NCI-H82 treated with DMSO at 0.1 percent for 48 hours (cell line): ENCODE measurements around the gene CCL7.

ENCODE experiments used
- DNase-seq: peaks from one replicate; lab custom pipeline; 2025; ENCODE audit not compliant: unreplicated experiment; lab: John Stamatoyannopoulos, UW

The CCL7 gene

DNA sequence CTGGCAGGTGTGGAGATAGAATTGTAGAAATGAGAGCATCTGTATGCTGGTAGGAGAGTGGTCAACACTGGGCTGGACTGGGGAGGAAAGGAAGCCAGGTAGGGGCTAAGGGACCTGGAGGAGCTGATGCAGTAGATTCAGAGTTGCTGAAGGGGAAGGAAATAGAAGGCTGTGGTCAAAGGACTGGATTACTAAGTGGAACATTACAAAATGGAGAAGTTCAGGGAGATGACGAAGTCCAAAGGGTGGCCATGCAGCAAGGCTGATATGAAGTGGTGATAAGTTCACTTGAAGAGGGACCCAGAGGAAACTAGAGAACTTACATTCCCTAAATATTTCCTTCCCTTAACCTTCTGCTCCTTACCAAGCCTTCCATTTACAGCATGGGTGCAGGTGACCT is 23.6 kb upstream of the CCL7 start:
- DNase-seq: no peak

- DNase-seq: no peak
Observed at GRCh38 chr17:34246881-34247280, 23.1 kb upstream of the CCL7 start.

DNA sequence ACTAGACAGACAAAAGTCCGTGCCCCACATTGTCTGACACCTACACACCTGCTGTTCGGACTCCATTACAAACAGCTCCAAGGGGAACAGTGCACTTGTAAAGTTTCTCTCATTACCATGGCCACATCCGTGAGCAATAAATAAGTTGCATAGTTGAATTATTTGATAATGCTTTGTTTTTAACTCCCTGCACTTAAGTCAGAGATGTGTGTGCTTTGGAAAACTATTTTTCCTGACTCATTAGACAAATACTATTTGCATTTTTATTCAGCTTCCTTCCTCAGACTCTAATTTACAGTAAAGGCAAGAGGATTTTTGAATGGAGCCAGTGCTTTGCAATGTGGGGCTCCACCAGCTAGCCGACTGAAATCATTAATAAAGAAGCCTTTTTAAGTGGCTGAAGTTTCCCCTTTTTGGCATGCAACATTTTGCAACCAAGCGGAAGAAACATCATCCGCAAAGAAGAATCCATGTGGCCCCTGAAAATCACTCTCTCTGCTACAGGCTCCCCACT is 21.5 kb upstream of the CCL7 start:
- no peak for DNase-seq

DNA sequence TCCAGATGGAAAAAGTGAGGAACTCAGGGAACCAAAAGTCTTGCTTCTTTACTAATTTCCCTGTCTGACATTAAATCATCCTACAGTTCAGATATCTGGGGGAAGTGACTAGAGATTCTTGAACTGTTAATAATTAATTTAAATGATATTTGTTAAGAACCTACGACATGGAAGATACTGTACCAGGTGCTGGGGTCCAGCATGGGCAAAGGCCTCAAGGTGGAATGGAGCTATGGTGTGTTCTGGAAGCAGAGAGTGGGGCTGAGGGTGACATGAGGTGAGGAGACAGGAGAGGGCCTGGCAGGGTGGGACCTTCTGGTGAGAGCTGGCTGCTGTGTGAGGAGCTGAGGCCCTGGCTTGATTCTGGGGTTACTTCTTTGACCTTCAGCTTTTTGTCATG is 21.0 kb upstream of the CCL7 start:
- no peak for DNase-seq

DNA sequence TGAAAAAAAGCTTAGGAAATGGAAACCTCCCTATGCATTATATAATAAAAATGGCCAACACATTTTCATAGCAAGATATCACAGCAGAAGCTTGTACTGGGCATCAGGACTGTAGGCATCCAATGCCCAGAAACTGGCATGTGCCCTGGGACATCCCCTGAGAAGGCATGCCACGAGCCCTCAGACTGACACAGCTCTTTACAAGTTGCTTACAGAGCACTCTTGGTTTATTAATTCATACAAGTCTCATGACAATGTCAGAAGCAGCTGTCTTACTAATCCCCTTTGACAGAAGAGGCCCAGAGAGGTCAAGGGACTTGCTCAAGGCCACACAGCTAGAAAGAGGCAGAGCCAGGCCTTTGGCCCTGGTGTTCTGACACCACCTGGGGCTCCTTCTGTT is 20.5 kb upstream of the CCL7 start:
- no peak for DNase-seq

DNA sequence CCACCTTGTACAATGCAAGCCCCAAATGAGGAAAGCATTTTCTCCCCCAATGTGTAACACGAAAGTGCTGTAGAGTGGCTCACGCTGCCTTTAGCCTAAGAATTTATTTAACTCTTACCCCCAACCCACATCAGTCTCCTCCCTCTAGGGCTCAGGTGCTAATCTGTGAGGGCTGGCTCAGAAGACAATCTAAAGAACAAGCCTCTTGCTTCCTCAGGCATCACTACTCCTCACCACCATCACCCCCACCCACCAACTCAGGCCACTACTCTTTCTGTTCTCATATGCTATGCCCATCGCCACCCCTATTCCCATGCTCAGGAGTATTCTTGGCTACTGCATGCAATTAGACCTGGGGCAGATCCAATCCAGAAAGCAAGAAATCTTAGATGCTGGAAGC is 18.8 kb upstream of the CCL7 start:
- DNase-seq: no peak

DNA sequence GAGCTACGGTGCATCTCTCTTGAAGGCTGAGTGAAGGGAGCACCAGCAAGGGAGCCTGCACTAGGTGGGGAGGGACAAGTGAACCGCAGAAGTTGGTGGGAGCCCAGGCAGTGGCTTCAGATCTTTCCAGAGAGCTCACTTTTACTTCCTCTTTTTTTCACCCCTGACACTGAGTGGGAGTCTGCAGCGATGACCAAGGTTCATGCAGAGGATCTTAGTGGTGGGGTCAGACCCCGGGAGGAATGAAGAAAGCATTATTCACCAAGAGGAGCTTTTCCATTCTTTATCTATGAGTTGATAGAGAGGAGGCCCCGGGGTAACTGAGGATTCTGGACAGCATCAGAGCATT is 18.0 kb upstream of the CCL7 start:
- DNase-seq: no peak

- DNase-seq: no peak
Observed at GRCh38 chr17:34252444-34253138, 17.4 kb upstream of the CCL7 start.

- DNase-seq: no peak
Observed at GRCh38 chr17:34253139-34253525, 16.9 kb upstream of the CCL7 start.

DNA sequence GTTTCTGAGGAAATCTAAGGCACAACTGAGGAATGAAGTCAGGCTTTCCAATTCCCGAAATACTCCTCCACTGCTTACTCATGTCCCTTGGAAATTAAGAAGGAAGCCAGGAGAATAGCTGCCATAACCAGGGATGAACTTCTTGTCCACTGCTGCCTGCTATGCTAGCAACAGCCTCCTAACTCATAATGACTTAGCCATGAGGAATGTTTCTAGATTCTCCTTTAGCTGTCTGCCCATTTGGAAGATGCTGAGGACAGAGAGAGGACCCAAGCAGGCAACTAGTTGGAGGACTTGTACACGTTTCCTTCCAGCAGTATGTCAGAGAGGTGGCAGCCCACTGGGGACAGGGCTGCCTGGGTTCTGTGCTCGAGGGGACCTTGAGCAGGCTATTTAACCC is 15.9 kb upstream of the CCL7 start:
- no peak for DNase-seq

- no peak for DNase-seq
Observed at GRCh38 chr17:34254651-34255380, 15.2 kb upstream of the CCL7 start, which contains the start of gene CCL2. TSS of gene CCL2 (plus strand) at chr17:34255285. CDS start at chr17:34255350, 65 bp downstream.

DNA sequence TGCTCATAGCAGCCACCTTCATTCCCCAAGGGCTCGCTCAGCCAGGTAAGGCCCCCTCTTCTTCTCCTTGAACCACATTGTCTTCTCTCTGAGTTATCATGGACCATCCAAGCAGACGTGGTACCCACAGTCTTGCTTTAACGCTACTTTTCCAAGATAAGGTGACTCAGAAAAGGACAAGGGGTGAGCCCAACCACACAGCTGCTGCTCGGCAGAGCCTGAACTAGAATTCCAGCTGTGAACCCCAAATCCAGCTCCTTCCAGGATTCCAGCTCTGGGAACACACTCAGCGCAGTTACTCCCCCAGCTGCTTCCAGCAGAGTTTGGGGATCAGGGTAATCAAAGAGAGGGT is 14.7 kb upstream of the CCL7 start:
- no peak for DNase-seq

- no peak for DNase-seq
Observed at GRCh38 chr17:34255841-34256240, 14.2 kb upstream of the CCL7 start.

- no peak for DNase-seq
Observed at GRCh38 chr17:34257299-34257985, 12.6 kb upstream of the CCL7 start.

DNA sequence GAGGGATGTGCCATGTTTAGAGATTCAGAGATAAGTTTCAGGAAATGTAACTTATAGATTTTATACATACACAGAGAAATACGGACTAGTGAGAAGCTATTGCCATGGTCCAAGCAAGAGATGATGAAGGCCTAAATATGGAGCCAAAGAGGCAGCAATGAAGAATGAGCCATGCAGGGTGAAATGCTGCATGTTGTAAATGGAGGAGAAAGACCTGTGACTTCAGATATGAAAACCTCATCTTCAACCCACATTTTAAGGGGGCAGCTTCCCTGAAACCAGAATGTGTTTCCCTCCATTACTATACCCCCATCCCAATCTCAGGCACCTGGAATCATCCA is 12.1 kb upstream of the CCL7 start:
- DNase-seq: no peak

DNA sequence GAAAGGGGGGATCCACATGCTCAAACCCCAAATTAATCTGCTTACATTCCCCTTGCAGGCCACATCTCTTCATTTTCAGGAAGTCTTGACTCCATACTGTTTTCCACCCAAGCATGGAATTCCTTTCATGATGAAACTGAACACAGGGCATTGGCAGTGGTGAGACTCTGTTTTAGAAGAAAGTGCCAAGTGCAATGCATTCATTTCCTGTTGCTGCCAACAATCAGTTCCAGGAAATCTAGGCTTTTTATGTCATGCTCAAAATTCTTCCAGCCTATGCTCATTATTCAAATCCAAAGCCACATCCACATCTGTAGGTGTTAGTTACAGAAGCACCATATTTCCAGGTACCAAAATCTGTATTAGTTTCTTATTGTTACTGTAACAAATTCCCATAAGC is 10.9 kb upstream of the CCL7 start:
- DNase-seq: no peak

DNA sequence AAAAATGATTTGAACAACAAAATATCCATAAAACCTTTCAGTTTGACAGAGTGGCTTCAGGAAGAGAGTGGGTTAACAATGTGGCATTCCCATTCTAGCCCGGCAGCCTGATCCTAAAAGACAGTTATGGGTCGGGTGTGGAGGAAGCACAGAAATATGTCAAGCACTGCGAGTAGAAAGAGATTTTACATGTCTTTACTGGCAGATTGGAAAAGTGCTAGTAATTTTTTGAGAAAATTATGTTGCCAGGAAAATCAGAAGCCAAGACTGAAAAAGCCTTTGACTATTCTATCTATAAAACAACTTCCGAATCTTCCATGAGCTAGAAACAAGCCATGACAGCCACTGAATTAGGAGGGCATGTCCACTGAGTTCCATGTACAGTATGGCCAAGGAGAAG is 9.2 kb upstream of the CCL7 start:
- DNase-seq: no peak

GRCh38 chr17:34261568-34262337 is 8.3 kb upstream of the CCL7 start:
- no peak for DNase-seq

- DNase-seq: no peak
Observed at GRCh38 chr17:34265711-34266110, 4.3 kb upstream of the CCL7 start.

DNA sequence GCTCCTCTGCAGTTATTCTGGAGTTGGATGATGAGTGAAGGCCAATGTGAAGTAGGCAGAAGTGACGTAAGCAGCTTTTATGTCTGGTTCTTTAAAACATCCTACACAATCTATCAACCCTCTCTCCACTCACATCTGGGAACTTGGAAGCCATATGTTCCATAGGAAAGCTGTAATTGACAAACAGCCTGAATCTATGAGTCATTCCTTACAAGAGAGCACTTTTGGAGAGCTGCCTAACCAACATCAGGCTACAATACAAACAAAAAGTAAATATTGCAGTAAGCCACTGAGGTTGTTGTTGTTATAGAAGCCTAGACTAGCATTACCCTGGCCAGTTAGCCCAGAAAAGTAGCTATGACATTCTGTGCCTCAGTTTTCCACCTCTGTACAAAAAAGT is 5.9 kb downstream of the CCL7 start:
- no peak for DNase-seq

DNA sequence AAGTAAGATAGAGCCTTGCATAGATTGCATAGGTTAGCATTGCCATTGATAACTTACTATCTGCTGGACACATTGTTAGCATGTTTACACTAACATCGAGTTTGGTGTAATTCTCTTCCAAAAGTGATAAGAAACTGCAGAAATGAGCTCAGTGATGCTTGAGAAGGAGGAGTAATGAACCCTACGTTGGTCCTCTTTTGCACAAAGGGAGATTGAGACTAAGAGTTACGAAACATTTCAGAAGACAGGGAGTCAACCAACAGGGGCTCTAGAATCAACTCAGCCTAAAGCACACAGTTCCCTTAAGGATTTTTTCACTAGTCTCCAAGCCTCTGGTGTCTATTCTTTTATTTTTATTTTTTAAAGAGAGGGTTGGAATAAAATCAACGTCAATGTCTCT is 6.8 kb downstream of the CCL7 start:
- DNase-seq: no peak

DNA sequence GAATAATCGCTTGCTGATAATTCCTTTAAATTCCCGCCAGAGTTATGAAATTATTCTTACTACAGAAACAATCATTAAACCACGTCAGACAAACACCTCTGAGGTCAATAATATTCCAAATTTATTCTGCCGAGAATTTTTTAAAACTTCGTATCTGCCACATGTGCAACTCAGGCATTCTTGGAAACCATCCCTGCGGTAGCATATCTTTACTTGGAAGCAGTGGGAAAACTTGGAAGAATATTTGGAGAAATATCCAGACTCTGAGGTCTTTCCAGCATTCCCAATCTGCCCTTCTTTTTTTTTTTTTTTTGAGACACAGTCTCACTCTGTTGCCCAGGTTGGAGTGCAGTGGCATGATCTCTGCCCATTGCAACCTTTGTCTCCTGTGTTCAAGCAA is 13.6 kb downstream of the CCL7 start:
- DNase-seq: no peak
